GM12874 (cell line): ENCODE data around the gene LACC1.

Source experiments
- CTCF ChIP-seq: IDR thresholded peaks from 2 replicates; pipeline ENCODE4 v1.5.1; 2011; ENCODE audit warnings: low read depth, mild to moderate bottlenecking, control low read depth, low read length, moderate library complexity; ENCODE audit not compliant: insufficient read depth

Gene LACC1

GRCh38 chr13:43879755-43880181, at the start of gene LACC1:
Gene LACC1, plus strand, starts transcription at chr13:43879904. Its CDS starts 1,082 bp downstream, at chr13:43880986.
- TF ChIP-seq CTCF: no peak

GRCh38 chr13:43830497-43830881, 49.2 kb upstream of the LACC1 start:
- TF ChIP-seq CTCF: no peak

DNA sequence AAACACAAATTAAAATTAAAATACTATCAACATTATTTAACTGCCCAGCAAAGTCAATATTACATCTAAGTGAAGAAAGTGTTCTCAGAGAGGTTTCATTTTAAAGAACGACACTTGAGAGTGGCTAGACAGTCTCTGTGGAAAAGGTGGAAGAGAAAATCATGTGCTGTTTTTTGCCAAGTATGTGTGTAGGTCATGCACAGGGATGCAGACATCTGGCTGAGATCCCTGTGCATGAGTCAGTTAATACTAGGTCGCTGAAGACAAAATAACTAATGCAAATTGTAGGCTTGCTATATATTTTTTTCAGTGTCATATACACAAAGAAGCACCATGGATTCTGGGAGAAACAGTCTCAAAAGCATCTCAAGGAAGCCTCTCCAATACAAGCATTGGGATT, 48.6 kb upstream of the LACC1 start:
- no peak for TF ChIP-seq CTCF

GRCh38 chr13:43835701-43836100, 44.0 kb upstream of the LACC1 start:
- no peak for TF ChIP-seq CTCF

- no peak for TF ChIP-seq CTCF
These were observed 40.8 kb upstream of the LACC1 start for GRCh38 chr13:43838909-43839308.

DNA sequence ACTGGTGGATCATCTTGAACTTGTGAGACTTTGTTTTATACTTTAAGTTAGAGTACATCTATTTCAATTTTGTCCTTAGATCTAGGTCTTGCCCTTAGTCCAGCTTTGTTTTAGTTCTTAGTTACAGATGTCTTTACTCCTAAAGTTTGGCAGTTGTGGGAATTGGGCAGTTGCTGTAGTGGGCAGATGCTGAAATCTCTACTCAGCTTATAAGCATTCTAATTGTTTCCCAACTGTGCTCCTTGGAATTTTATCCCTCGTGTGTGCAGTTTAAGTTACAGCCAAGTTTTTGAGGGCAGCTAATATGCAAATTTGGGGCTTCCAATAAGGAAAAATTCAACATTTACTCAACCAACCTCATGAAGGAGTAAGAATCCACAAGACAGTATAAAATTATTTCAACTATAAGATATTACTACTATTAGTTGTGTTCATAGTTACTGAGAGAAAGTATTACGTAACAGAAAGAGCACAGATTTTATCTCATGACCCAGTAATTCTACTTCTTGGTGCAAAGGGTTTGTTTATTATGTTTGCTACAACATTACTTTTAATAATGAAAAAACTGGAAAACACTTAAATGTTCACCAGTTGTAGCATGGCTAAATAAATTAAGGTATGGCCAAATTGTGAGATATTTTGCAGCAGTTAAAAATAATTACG, 33.1 kb upstream of the LACC1 start:
- TF ChIP-seq CTCF: no peak

DNA sequence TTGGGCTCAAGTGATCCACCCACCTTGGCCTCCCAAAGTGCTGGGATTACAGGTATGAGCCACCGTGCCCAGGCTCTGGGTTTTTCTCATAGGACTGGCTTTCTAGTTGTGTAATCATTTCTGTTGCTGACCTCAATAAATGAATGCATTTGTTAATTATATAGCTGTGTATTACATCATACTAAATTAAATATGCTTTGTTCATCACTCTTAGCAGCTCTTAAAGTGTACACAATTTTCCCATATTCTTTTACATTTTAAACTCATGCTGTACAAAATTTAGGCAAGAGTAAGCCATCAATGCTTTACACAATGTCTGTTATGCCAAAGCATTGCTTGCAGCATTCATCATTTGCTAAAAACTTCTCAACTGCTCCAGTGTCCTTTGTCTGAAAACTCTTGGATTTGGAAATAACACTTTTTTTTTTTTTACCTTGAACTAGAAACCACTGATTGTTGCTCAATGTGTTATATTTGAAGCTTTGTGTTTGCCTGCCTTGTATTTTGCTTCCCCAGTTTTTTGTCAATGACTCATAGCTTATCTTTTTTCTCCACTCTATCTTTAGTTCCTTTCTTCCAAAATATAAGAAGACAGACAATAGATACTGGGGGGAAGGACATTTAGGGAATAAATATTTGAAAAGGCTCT, 31.6 kb upstream of the LACC1 start:
- no peak for TF ChIP-seq CTCF
